ENCODE measurements around the gene SDK1. TPM values are rescaled to one million over a fixed set of nuclear protein-coding genes. Genes with fewer than 3 reads are reported as not detected.

Gene SDK1
- total and polyA plus RNA-seq, 2 of the 8 experiments (the other 6 are each of a cell fraction or from before 2014, with no cell fraction given): 3.3 to 7.2 TPM

GRCh38 chr7:3426064-3426463 is 125.0 kb downstream of the SDK1 start (continued):
- TF ChIP-seq USF2 (IDR thresholded peaks at IDR 0.05; ENCODE audit: low read length): no peak
